Fibroblast of lung (primary cell): ENCODE results near the gene PHF14.

ENCODE experiments used
- CTCF ChIP-seq, 2 donors: IDR thresholded peaks in 1 of 2; conservative IDR thresholded peaks in 1 of 2; 1 replicate in 1 of 2; 2 replicates in 1 of 2; pipeline ENCODE4 v1.5.1; 2011 to 2012; ENCODE audit warnings: low read length in 2 of 2, control low read depth in 1 of 2, inconsistent platforms in 1 of 2, low read depth in 1 of 2, mild to moderate bottlenecking in 1 of 2
- EZH2 ChIP-seq: IDR thresholded peaks from 2 replicates; pipeline ENCODE4 v1.5.1; 2012; ENCODE audit warnings: low read length, control low read depth, mild to moderate bottlenecking; ENCODE audit errors: missing control alignments

GRCh38 chr7:11077816-11078215 lies 104.1 kb downstream of the PHF14 start:
- no peak for TF ChIP-seq CTCF (conservative IDR thresholded peaks at IDR 0.05 in 1 of 2, IDR thresholded peaks at IDR 0.05 in 1 of 2; ENCODE audit: low read depth in 1 of 2, low read length in 2 of 2)
- TF ChIP-seq EZH2 = no peak
